Suprapubic skin (tissue), 4 donors: ENCODE measurements around the gene SLC6A6. TPM values are rescaled to one million over a fixed set of nuclear protein-coding genes. Genes with fewer than 3 reads are reported as not detected.

ENCODE experiments used
- DNase-seq, 2 donors: peaks; one replicate each; pipeline ENCODE4 v3.0.0-alpha.2; 2019; ENCODE audit warnings: low spot score in 2 of 2
- H3K27ac ChIP-seq: fragments of 200-600 bp; sonication (generic); one replicate; pipeline ENCODE4 v1.5.1; 2019
- H3K27me3 ChIP-seq: fragments of 200-600 bp; sonication (generic); one replicate; pipeline ENCODE4 v1.5.1; 2019
- H3K36me3 ChIP-seq: fragments of 200-600 bp; sonication (generic); one replicate; pipeline ENCODE4 v1.5.1; 2019
- H3K4me1 ChIP-seq: fragments of 200-600 bp; sonication (generic); one replicate; pipeline ENCODE4 v1.5.1; 2019
- H3K4me3 ChIP-seq: fragments of 200-600 bp; sonication (generic); one replicate; pipeline ENCODE4 v1.5.1; 2019; ENCODE audit warnings: mild to moderate bottlenecking
- H3K9me3 ChIP-seq: fragments of 200-600 bp; sonication (generic); one replicate; pipeline ENCODE4 v1.5.1; 2019
- CTCF ChIP-seq, 2 donors: fragments of 200-600 bp in 1 of 2; fragments of 450-650 bp in 1 of 2; sonication (generic) in 1 of 2; IDR thresholded peaks; one replicate each; pipeline ENCODE4 v1.5.1; 2016 to 2019; ENCODE audit warnings: antibody characterized with exemption in 2 of 2, mild to moderate bottlenecking in 1 of 2, moderate library complexity in 1 of 2
- EP300 ChIP-seq: sonication (generic); formaldehyde crosslinking; IDR thresholded peaks from one replicate; pipeline ENCODE4 v1.6.1; 2017; ENCODE audit warnings: antibody characterized with exemption
- POLR2A ChIP-seq, 2 donors: fragments of 450-650 bp; IDR thresholded peaks; one replicate each; pipeline ENCODE4 v1.6.1; 2017; ENCODE audit warnings: antibody characterized with exemption in 2 of 2, mild to moderate bottlenecking in 2 of 2, moderate library complexity in 2 of 2
- POLR2AphosphoS5 ChIP-seq, 3 donors: sonication (generic); formaldehyde crosslinking; IDR thresholded peaks; one replicate each; pipeline ENCODE4 v1.6.1; 2017; ENCODE audit warnings: antibody characterized with exemption in 3 of 3
- WGBS: methylation state at CpG from one replicate; pipeline ENCODE4 v1.1.5; 2018; 5-methylcytosine and 5-hydroxymethylcytosine counted together
- total RNA-seq, 4 donors: library from RNA; depleted of rRNA; stranded (reverse); fragments of >200 nt; gene quantifications; one replicate each; pipeline ENCODE4 v1.1.0, GENCODE V29; 2016

SLC6A6 gene
- total RNA-seq, 4 donors from 2014 or later = 85.4 to 149 (median 102) TPM

GRCh38 chr3:14389716-14390115 is 12.7 kb upstream of the SLC6A6 start:
- H3K9me3 ChIP-seq = no peaks in the 10 kb centered on the region
- no peak for TF ChIP-seq POLR2A (IDR thresholded peaks at IDR 0.05)
- no peak for TF ChIP-seq CTCF (IDR thresholded peaks at IDR 0.05)
- no peak for TF ChIP-seq POLR2AphosphoS5 (IDR thresholded peaks at IDR 0.05)
- TF ChIP-seq EP300 = no peak
- no peaks in the 10 kb centered on the region for H3K4me1 ChIP-seq
- 67% methylated on average over 5 of the region's 5 CpGs for WGBS
- no peaks in the 10 kb centered on the region for H3K27me3 ChIP-seq
- no peak for DNase-seq
- H3K27ac ChIP-seq = no peak overlapping the region
- H3K36me3 ChIP-seq = no peaks in the 10 kb centered on the region
- no peak overlapping the region for H3K4me3 ChIP-seq

DNA sequence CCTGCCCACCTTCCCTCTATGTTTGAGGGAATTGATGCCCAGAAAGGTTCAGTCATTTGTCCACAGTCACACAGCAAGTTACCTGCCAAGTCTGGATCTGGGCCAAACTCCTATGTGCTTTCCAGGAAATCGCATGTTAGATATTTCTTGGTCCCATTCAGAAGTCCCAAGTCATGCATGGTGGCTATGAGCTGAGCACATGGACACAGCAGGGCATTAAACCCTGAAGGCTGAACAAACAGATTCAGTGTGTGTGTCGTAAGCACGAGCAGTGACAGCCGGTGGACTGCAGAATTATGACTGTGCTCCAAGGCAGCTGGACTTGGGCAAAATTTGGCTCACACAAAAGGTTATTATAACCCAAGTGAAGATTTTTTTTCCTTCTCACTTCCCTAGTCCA is 11.4 kb upstream of the SLC6A6 start:
- H3K36me3 ChIP-seq = no peaks in the 10 kb centered on the region

GRCh38 chr3:14392231-14392630 is 10.2 kb upstream of the SLC6A6 start:
- TF ChIP-seq POLR2A (IDR thresholded peaks at IDR 0.05) = no peak
- no peak for TF ChIP-seq POLR2AphosphoS5 (IDR thresholded peaks at IDR 0.05)
- TF ChIP-seq CTCF (IDR thresholded peaks at IDR 0.05) = no peak
- TF ChIP-seq EP300 = no peak
- Histone ChIP-seq H3K4me3 (no peak overlapping the region), H3K27me3 (no peaks in the 10 kb centered on the region), H3K9me3 (no peaks in the 10 kb centered on the region), H3K27ac (no peak overlapping the region), H3K4me1 (no peaks in the 10 kb centered on the region), H3K36me3 (no peaks in the 10 kb centered on the region)
- 91% methylated on average over 4 of the region's 4 CpGs for WGBS
- DNase-seq = no peak

More for the DNA sequence above, 11.4 kb upstream of the SLC6A6 start:
- TF ChIP-seq POLR2AphosphoS5 (IDR thresholded peaks at IDR 0.05) (no peak), EP300 (no peak), POLR2A (IDR thresholded peaks at IDR 0.05) (no peak), CTCF (IDR thresholded peaks at IDR 0.05) (no peak)
- Histone ChIP-seq H3K9me3 (no peaks in the 10 kb centered on the region), H3K4me1 (no peaks in the 10 kb centered on the region), H3K27ac (no peak overlapping the region), H3K4me3 (no peak overlapping the region), H3K27me3 (no peaks in the 10 kb centered on the region)
- DNase-seq = no peak
- WGBS = 47% methylated on average over 4 of the region's 4 CpGs

- no peaks in the 10 kb centered on the region for H3K4me1 ChIP-seq
- no peak overlapping the region for H3K27ac ChIP-seq
- H3K36me3 ChIP-seq = no peaks in the 10 kb centered on the region
- 93% methylated on average over 7 of the region's 7 CpGs for WGBS
- TF ChIP-seq POLR2A (IDR thresholded peaks at IDR 0.05) (no peak), EP300 (no peak), CTCF (IDR thresholded peaks at IDR 0.05) (no peak), POLR2AphosphoS5 (IDR thresholded peaks at IDR 0.05) (no peak)
- no peak overlapping the region for H3K4me3 ChIP-seq
- DNase-seq = no peak
- no peaks in the 10 kb centered on the region for H3K9me3 ChIP-seq
- no peaks in the 10 kb centered on the region for H3K27me3 ChIP-seq
Measured at GRCh38 chr3:14392803-14393319, 9.5 kb upstream of the SLC6A6 start.

- no peak overlapping the region for H3K27ac ChIP-seq
- no peaks in the 10 kb centered on the region for H3K4me1 ChIP-seq
- no peak for DNase-seq
- H3K36me3 ChIP-seq = no peaks in the 10 kb centered on the region
- no peaks in the 10 kb centered on the region for H3K27me3 ChIP-seq
- 69% methylated on average over 9 of the region's 9 CpGs for WGBS
- H3K4me3 ChIP-seq = no peak overlapping the region
- H3K9me3 ChIP-seq = no peaks in the 10 kb centered on the region
- TF ChIP-seq POLR2A (IDR thresholded peaks at IDR 0.05) (no peak), CTCF (IDR thresholded peaks at IDR 0.05) (no peak), POLR2AphosphoS5 (IDR thresholded peaks at IDR 0.05) (no peak), EP300 (no peak)
Measured at GRCh38 chr3:14393440-14394106, 8.8 kb upstream of the SLC6A6 start.
